Measurements from ENCODE around the gene UHRF1. TPM values are rescaled to one million over a fixed set of nuclear protein-coding genes. Genes with fewer than 3 reads are reported as not detected.
"Not testable (repeated sequence)": the region's sequence is repeated elsewhere in the genome, so short reads cannot be mapped to it uniquely, and the experiment has no call there.

The UHRF1 gene
- total and polyA plus RNA-seq, 4 donors, result 3.2 to 7.5 (median 4.5) TPM

GRCh38 chr19:4889034-4889815 is 20.1 kb upstream of the UHRF1 start:
- Histone ChIP-seq H3K4me1 (ENCODE audit: control insufficient read depth in 5 of 5, insufficient read depth in 5 of 5, low read length in 5 of 5) (no peaks in the 10 kb centered on the region), H3K9ac (ENCODE audit: insufficient read depth in 1 of 2, low read length in 2 of 2) (no peak overlapping the region), H3K27ac (ENCODE audit: low read depth in 1 of 2, low read length in 1 of 2) (no peak overlapping the region), H3K9me3 (ENCODE audit: control insufficient read depth in 4 of 4, insufficient read depth in 3 of 4, low read length in 3 of 4) (no peaks in the 10 kb centered on the region), H3K27me3 (ENCODE audit: control insufficient read depth in 3 of 3, insufficient read depth in 3 of 3, low read length in 2 of 3) (no peaks in the 10 kb centered on the region), H3K36me3 (ENCODE audit: control insufficient read depth in 4 of 4, insufficient read depth in 4 of 4, low read length in 4 of 4) (no peaks in the 10 kb centered on the region), H3K4me3 (no peak overlapping the region)
- ATAC-seq (ENCODE audit: insufficient read depth, low FRiP score) (no peak), DNase-seq (no peak)
- TF ChIP-seq, protein P1, sequence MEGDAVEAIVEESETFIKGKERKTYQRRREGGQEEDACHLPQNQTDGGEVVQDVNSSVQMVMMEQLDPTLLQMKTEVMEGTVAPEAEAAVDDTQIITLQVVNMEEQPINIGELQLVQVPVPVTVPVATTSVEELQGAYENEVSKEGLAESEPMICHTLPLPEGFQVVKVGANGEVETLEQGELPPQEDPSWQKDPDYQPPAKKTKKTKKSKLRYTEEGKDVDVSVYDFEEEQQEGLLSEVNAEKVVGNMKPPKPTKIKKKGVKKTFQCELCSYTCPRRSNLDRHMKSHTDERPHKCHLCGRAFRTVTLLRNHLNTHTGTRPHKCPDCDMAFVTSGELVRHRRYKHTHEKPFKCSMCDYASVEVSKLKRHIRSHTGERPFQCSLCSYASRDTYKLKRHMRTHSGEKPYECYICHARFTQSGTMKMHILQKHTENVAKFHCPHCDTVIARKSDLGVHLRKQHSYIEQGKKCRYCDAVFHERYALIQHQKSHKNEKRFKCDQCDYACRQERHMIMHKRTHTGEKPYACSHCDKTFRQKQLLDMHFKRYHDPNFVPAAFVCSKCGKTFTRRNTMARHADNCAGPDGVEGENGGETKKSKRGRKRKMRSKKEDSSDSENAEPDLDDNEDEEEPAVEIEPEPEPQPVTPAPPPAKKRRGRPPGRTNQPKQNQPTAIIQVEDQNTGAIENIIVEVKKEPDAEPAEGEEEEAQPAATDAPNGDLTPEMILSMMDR (IDR thresholded peaks at IDR 0.05; ENCODE audit: control extremely low read depth, extremely low read depth), result no peak
- 92 to 96% methylated on average over 14 of the region's 14 CpGs for WGBS, 2 donors

GRCh38 chr19:4891066-4891465 is 18.2 kb upstream of the UHRF1 start:
- Histone ChIP-seq H3K36me3 (ENCODE audit: control insufficient read depth in 4 of 4, insufficient read depth in 4 of 4, low read length in 4 of 4) (no peaks in the 10 kb centered on the region), H3K27me3 (ENCODE audit: control insufficient read depth in 3 of 3, insufficient read depth in 3 of 3, low read length in 2 of 3) (no peaks in the 10 kb centered on the region), H3K27ac (ENCODE audit: low read depth in 1 of 2, low read length in 1 of 2) (no peak overlapping the region), H3K9ac (ENCODE audit: insufficient read depth in 1 of 2, low read length in 2 of 2) (no peak overlapping the region), H3K9me3 (ENCODE audit: control insufficient read depth in 4 of 4, insufficient read depth in 3 of 4, low read length in 3 of 4) (no peaks in the 10 kb centered on the region), H3K4me3 (no peak overlapping the region), H3K4me1 (ENCODE audit: control insufficient read depth in 5 of 5, insufficient read depth in 5 of 5, low read length in 5 of 5) (peaks cover 0 to 3% (median 0%) of the 10 kb centered on the region in 5 donors)
- DNase-seq (no peak), ATAC-seq (ENCODE audit: insufficient read depth, low FRiP score) (no peak)
- 91 to 95% methylated on average over 22 of the region's 22 CpGs for WGBS, 2 donors
- TF ChIP-seq, protein P1 (IDR thresholded peaks at IDR 0.05; ENCODE audit: control extremely low read depth, extremely low read depth), result no peak

GRCh38 chr19:4892962-4893361 is 16.3 kb upstream of the UHRF1 start:
- DNase-seq; H3K9me3 ChIP-seq (ENCODE audit: control insufficient read depth in 4 of 4, insufficient read depth in 3 of 4, low read length in 3 of 4); H3K27ac ChIP-seq (ENCODE audit: low read depth in 1 of 2, low read length in 1 of 2); ATAC-seq (ENCODE audit: insufficient read depth, low FRiP score); H3K9ac ChIP-seq (ENCODE audit: insufficient read depth in 1 of 2, low read length in 2 of 2); H3K36me3 ChIP-seq (ENCODE audit: control insufficient read depth in 4 of 4, insufficient read depth in 4 of 4, low read length in 4 of 4); H3K4me3 ChIP-seq; H3K4me1 ChIP-seq (ENCODE audit: control insufficient read depth in 5 of 5, insufficient read depth in 5 of 5, low read length in 5 of 5); H3K27me3 ChIP-seq (ENCODE audit: control insufficient read depth in 3 of 3, insufficient read depth in 3 of 3, low read length in 2 of 3): not testable (repeated sequence)
- WGBS, 2 donors, result 96% methylated on average over 11 of the region's 11 CpGs

GRCh38 chr19:4896372-4896771 is 12.9 kb upstream of the UHRF1 start:
- peaks cover 0 to 3% (median 0%) of the 10 kb centered on the region in 5 donors for H3K4me1 ChIP-seq (ENCODE audit: control insufficient read depth in 5 of 5, insufficient read depth in 5 of 5, low read length in 5 of 5)
- H3K9me3 ChIP-seq (ENCODE audit: control insufficient read depth in 4 of 4, insufficient read depth in 3 of 4, low read length in 3 of 4), result no peaks in the 10 kb centered on the region
- H3K27ac ChIP-seq (ENCODE audit: low read depth in 1 of 2, low read length in 1 of 2), result no peak overlapping the region
- TF ChIP-seq, protein P1 (IDR thresholded peaks at IDR 0.05; ENCODE audit: control extremely low read depth, extremely low read depth), result no peak
- ATAC-seq (ENCODE audit: insufficient read depth, low FRiP score) (no peak), DNase-seq (no peak)
- H3K27me3 ChIP-seq (ENCODE audit: control insufficient read depth in 3 of 3, insufficient read depth in 3 of 3, low read length in 2 of 3), result no peaks in the 10 kb centered on the region
- H3K36me3 ChIP-seq (ENCODE audit: control insufficient read depth in 4 of 4, insufficient read depth in 4 of 4, low read length in 4 of 4), result no peaks in the 10 kb centered on the region
- no peak overlapping the region for H3K4me3 ChIP-seq
- H3K9ac ChIP-seq (ENCODE audit: insufficient read depth in 1 of 2, low read length in 2 of 2), result no peak overlapping the region
- WGBS, 2 donors, result 47 to 57% methylated on average over 3 of the region's 3 CpGs
